ENCODE measurements around the gene LTA4H.
"Not testable (repeated sequence)": the region's sequence is repeated elsewhere in the genome, so short reads cannot be mapped to it uniquely, and the experiment has no call there.

LTA4H gene

GRCh38 chr12:95993907-95994306, 41.5 kb downstream of the LTA4H start:
- DNase-seq (ENCODE audit: low read depth in 2 of 3, low spot score in 2 of 3), result no peak

GRCh38 chr12:95990136-95990535, 45.3 kb downstream of the LTA4H start:
- no peak for DNase-seq (ENCODE audit: low read depth in 2 of 3, low spot score in 2 of 3)

- DNase-seq (ENCODE audit: low read depth in 2 of 3, low spot score in 2 of 3), result no peak
Observed at GRCh38 chr12:95989504-95990123, 45.8 kb downstream of the LTA4H start.

- no peak for DNase-seq (ENCODE audit: low read depth in 2 of 3, low spot score in 2 of 3)
Observed at GRCh38 chr12:95988506-95989275, 46.7 kb downstream of the LTA4H start.

GRCh38 chr12:95986635-95987570, 48.5 kb downstream of the LTA4H start:
- DNase-seq (ENCODE audit: low read depth in 2 of 3, low spot score in 2 of 3), result no peak

GRCh38 chr12:95984682-95985081, 50.7 kb downstream of the LTA4H start:
- DNase-seq (ENCODE audit: low read depth in 2 of 3, low spot score in 2 of 3), result no peak

- no peak for DNase-seq (ENCODE audit: low read depth in 2 of 3, low spot score in 2 of 3)
Observed at GRCh38 chr12:95982602-95983001, 52.8 kb downstream of the LTA4H start.

GRCh38 chr12:95980437-95980836, 55.0 kb downstream of the LTA4H start:
- no peak for DNase-seq (ENCODE audit: low read depth in 2 of 3, low spot score in 2 of 3)

GRCh38 chr12:95978774-95979173, 56.6 kb downstream of the LTA4H start:
- no peak for DNase-seq (ENCODE audit: low read depth in 2 of 3, low spot score in 2 of 3)

GRCh38 chr12:95978351-95978750, 57.0 kb downstream of the LTA4H start:
- no peak for DNase-seq (ENCODE audit: low read depth in 2 of 3, low spot score in 2 of 3)

GRCh38 chr12:95977764-95978305, 57.6 kb downstream of the LTA4H start:
- DNase-seq (ENCODE audit: low read depth in 2 of 3, low spot score in 2 of 3), result no peak

GRCh38 chr12:95976416-95976832, 59.0 kb downstream of the LTA4H start:
- no peak for DNase-seq (ENCODE audit: low read depth in 2 of 3, low spot score in 2 of 3)

GRCh38 chr12:95975491-95975890, 59.9 kb downstream of the LTA4H start:
- DNase-seq (ENCODE audit: low read depth in 2 of 3, low spot score in 2 of 3), result no peak

GRCh38 chr12:95974358-95974757, 61.0 kb downstream of the LTA4H start:
- DNase-seq (ENCODE audit: low read depth in 2 of 3, low spot score in 2 of 3), result no peak

- DNase-seq (ENCODE audit: low read depth in 2 of 3, low spot score in 2 of 3), result no peak
Observed at GRCh38 chr12:95972832-95973456, 62.4 kb downstream of the LTA4H start.

- no peak for DNase-seq (ENCODE audit: low read depth in 2 of 3, low spot score in 2 of 3)
Observed at GRCh38 chr12:95970905-95971304, 64.5 kb downstream of the LTA4H start.

- not testable (repeated sequence) for DNase-seq (ENCODE audit: low read depth in 2 of 3, low spot score in 2 of 3)
Observed at GRCh38 chr12:95969116-95969515, 66.3 kb downstream of the LTA4H start.

- no peak for DNase-seq (ENCODE audit: low read depth in 2 of 3, low spot score in 2 of 3)
Observed at GRCh38 chr12:95967301-95967700, 68.1 kb downstream of the LTA4H start.

GRCh38 chr12:95966287-95966870, 69.0 kb downstream of the LTA4H start:
- DNase-seq (ENCODE audit: low read depth in 2 of 3, low spot score in 2 of 3), result no peak

- DNase-seq (ENCODE audit: low read depth in 2 of 3, low spot score in 2 of 3), result no peak
Observed at GRCh38 chr12:95963096-95963495, 72.3 kb downstream of the LTA4H start.

- DNase-seq (ENCODE audit: low read depth in 2 of 3, low spot score in 2 of 3), result no peak
Observed at GRCh38 chr12:95962222-95962621, 73.2 kb downstream of the LTA4H start.
